OCI-LY1 (cell line): ENCODE measurements around the gene NHSL2.

ENCODE experiments used
- H2AFZ ChIP-seq: fragments of 200-600 bp; sonication (generic), shearing (Covaris generic); 2 replicates; pipeline ENCODE4 v1.6.0; 2014; ENCODE audit warnings: antibody characterized with exemption, mild to moderate bottlenecking, low read length
- H3F3A ChIP-seq: fragments of 200-600 bp; sonication (generic), shearing (Covaris generic); 2 replicates; pipeline ENCODE4 v1.6.0; 2014; ENCODE audit warnings: mild to moderate bottlenecking, antibody characterized with exemption, low read length, moderate library complexity; ENCODE audit not compliant: insufficient read depth
- H3K27ac ChIP-seq: fragments of 200-600 bp; sonication (generic); 2 replicates; pipeline ENCODE4 v1.5.1; 2014; ENCODE audit warnings: low read length, mixed run types, mild to moderate bottlenecking, low read depth; ENCODE audit not compliant: poor library complexity, severe bottlenecking
- H3K27me3 ChIP-seq: fragments of 200-600 bp; sonication (generic); 2 replicates; pipeline ENCODE4 v1.6.0; 2014; ENCODE audit warnings: antibody characterized with exemption, mild to moderate bottlenecking, low read length, moderate library complexity; ENCODE audit not compliant: insufficient read depth
- H3K36me3 ChIP-seq: fragments of 200-600 bp; sonication (generic); 2 replicates; pipeline ENCODE4 v1.6.1; 2014; ENCODE audit warnings: mild to moderate bottlenecking, antibody characterized with exemption, low read length, moderate library complexity, mixed read lengths; ENCODE audit not compliant: insufficient read depth
- H3K4me1 ChIP-seq: fragments of 200-600 bp; sonication (generic); 2 replicates; pipeline ENCODE4 v1.5.1; 2014; ENCODE audit warnings: mild to moderate bottlenecking, low read length, moderate library complexity; ENCODE audit not compliant: insufficient read depth, severe bottlenecking
- H3K4me2 ChIP-seq: fragments of 200-600 bp; sonication (generic), shearing (Covaris generic); 2 replicates; pipeline ENCODE4 v1.6.1; 2014; ENCODE audit warnings: low read length
- H3K4me3 ChIP-seq: fragments of 200-600 bp; sonication (generic); 2 replicates; pipeline ENCODE4 v1.5.1; 2014; ENCODE audit warnings: low read length, low read depth, mild to moderate bottlenecking, mixed read lengths; ENCODE audit not compliant: poor library complexity, severe bottlenecking
- H3K79me2 ChIP-seq: fragments of 200-600 bp; shearing (Covaris generic); 2 replicates; pipeline ENCODE4 v1.6.1; 2016; ENCODE audit warnings: mixed run types, low read length, mixed read lengths; ENCODE audit not compliant: insufficient read depth
- H3K9ac ChIP-seq: fragments of 200-600 bp; sonication (generic), shearing (Covaris generic); 2 replicates; pipeline ENCODE4 v1.6.1; 2014; ENCODE audit warnings: mild to moderate bottlenecking, low read length, mixed read lengths
- H3K9me2 ChIP-seq: fragments of 200-600 bp; sonication (generic), shearing (Covaris generic); 2 replicates; pipeline ENCODE4 v1.6.1; 2014; ENCODE audit warnings: low read depth, mild to moderate bottlenecking, low read length, mixed read lengths
- H3K9me3 ChIP-seq: fragments of 200-600 bp; shearing (Covaris generic); 2 replicates; pipeline ENCODE4 v1.6.1; 2014; ENCODE audit warnings: low read length, mixed read lengths
- H4K20me1 ChIP-seq: fragments of 200-600 bp; sonication (generic), shearing (Covaris generic); 2 replicates; pipeline ENCODE4 v1.6.0; 2016; ENCODE audit warnings: mild to moderate bottlenecking, low read length; ENCODE audit not compliant: insufficient read depth
- CTCF ChIP-seq: fragments of 200-600 bp; sonication (generic), shearing (Covaris generic); IDR thresholded peaks from 2 replicates; pipeline ENCODE4 v1.5.1; 2017; ENCODE audit warnings: mild to moderate bottlenecking, antibody characterized with exemption, low read length, moderate library complexity, mixed read lengths
- EZH2 ChIP-seq: fragments of 200-600 bp; sonication (generic), shearing (Covaris generic); IDR thresholded peaks from 2 replicates; pipeline ENCODE4 v1.8.0; 2017; ENCODE audit warnings: borderline replicate concordance, mixed run types, mild to moderate bottlenecking, antibody characterized with exemption, low read length, moderate library complexity, mixed read lengths

Gene NHSL2

GRCh38 chrX:72102126-72102525 lies 191.5 kb downstream of the NHSL2 start:
- Histone ChIP-seq H2AFZ (no peak overlapping the region), H3K9me3 (no peaks in the 10 kb centered on the region), H3K27ac (no peak overlapping the region)

GRCh38 chrX:72102760-72103159 lies 192.1 kb downstream of the NHSL2 start:
- no peak overlapping the region for H3K27ac ChIP-seq
- no peaks in the 10 kb centered on the region for H3K27me3 ChIP-seq

More at GRCh38 chrX:72102126-72102525, 191.5 kb downstream of the NHSL2 start:
- Histone ChIP-seq H3K4me2 (no peak overlapping the region), H3K9me2 (no peaks in the 10 kb centered on the region), H3K4me1 (no peaks in the 10 kb centered on the region), H3K79me2 (no peaks in the 10 kb centered on the region), H3K4me3 (no peak overlapping the region), H3F3A (no peaks in the 10 kb centered on the region), H4K20me1 (no peaks in the 10 kb centered on the region), H3K27me3 (no peaks in the 10 kb centered on the region), H3K36me3 (no peaks in the 10 kb centered on the region), H3K9ac (no peak overlapping the region)
- TF ChIP-seq CTCF (no peak), EZH2 (no peak)

GRCh38 chrX:72105436-72105835 lies 194.8 kb downstream of the NHSL2 start:
- Histone ChIP-seq H3K4me1 (no peaks in the 10 kb centered on the region), H3K27me3 (no peaks in the 10 kb centered on the region), H3K27ac (no peak overlapping the region), H4K20me1 (no peaks in the 10 kb centered on the region), H3K36me3 (no peaks in the 10 kb centered on the region), H3K9ac (no peak overlapping the region), H3K79me2 (no peaks in the 10 kb centered on the region), H3K4me2 (no peak overlapping the region), H3K9me3 (no peaks in the 10 kb centered on the region), H3K9me2 (no peaks in the 10 kb centered on the region), H3F3A (no peaks in the 10 kb centered on the region), H3K4me3 (no peak overlapping the region), H2AFZ (no peak overlapping the region)
- TF ChIP-seq CTCF (no peak), EZH2 (no peak)

More at GRCh38 chrX:72102760-72103159, 192.1 kb downstream of the NHSL2 start:
- Histone ChIP-seq H3K9me3 (no peaks in the 10 kb centered on the region), H3K4me1 (no peaks in the 10 kb centered on the region), H3K36me3 (no peaks in the 10 kb centered on the region), H3K9me2 (no peaks in the 10 kb centered on the region), H2AFZ (no peak overlapping the region), H3K4me3 (no peak overlapping the region), H3K79me2 (no peaks in the 10 kb centered on the region), H3K4me2 (no peak overlapping the region), H3K9ac (no peak overlapping the region), H3F3A (no peaks in the 10 kb centered on the region), H4K20me1 (no peaks in the 10 kb centered on the region)
- TF ChIP-seq EZH2 = no peak
- TF ChIP-seq CTCF = no peak
